ENCODE results near the gene MT2A. TPM values are rescaled to one million over a fixed set of nuclear protein-coding genes. Genes with fewer than 3 reads are reported as not detected.

The MT2A gene
- total RNA-seq, 2 donors from 2014 or later = 25.6 to 114 TPM

DNA sequence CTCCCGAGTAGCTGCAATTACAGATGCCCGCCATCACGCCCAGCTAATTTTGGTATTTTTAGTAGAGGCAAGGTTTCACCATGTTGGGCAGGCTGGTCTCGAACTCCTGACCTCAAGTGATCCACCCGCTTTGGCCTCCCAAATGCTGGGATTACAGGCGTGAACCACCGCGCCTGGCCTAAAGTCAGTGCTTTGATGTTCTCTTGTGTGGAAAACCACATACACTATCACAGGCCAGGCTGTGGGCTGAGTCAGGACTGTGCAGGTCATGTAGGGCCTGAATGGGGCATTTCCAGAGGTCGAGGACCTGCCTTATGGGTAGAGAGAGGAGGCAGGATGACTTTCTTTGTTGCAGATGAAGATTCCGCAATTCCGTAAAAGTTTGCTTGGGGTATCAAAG lies 24.1 kb upstream of the MT2A start:
- Mint-ChIP-seq H3K4me3 (no peak overlapping the region), H3K36me3 (ENCODE audit: low read depth) (peaks cover 5% of the 10 kb centered on the region), H3K27me3 (peaks cover 11% of the 10 kb centered on the region), H3K4me1 (no peaks in the 10 kb centered on the region), H3K9me3 (no peaks in the 10 kb centered on the region), H3K27ac (peak overlapping the region; percentile 16)
- ATAC-seq (replicated peaks) = no peak

DNA sequence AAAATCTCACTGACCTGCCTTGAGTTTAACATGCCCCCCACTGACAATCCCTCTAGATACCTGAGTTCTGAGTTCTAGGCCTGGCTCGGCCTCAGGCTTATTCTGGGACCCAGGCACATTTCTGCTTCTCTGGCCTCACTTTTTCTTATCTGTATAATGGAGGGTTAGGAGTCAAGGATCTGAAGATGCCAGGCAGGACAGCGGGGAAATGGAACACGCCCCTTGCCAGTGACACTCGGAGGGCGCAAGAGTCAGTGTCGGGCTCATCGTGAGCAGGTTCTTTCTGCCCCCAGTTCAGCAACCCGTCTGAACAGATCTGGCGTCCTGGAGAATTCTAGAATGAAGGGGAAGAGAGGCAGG lies 19.6 kb upstream of the MT2A start:
- Mint-ChIP-seq H3K4me1 (no peaks in the 10 kb centered on the region), H3K36me3 (ENCODE audit: low read depth) (peaks cover 5% of the 10 kb centered on the region), H3K27me3 (peaks cover 19% of the 10 kb centered on the region), H3K9me3 (no peaks in the 10 kb centered on the region), H3K27ac (peak overlapping the region; percentile 12), H3K4me3 (peak overlapping the region; percentile 82)
- peak; percentile 13 for ATAC-seq (replicated peaks)

DNA sequence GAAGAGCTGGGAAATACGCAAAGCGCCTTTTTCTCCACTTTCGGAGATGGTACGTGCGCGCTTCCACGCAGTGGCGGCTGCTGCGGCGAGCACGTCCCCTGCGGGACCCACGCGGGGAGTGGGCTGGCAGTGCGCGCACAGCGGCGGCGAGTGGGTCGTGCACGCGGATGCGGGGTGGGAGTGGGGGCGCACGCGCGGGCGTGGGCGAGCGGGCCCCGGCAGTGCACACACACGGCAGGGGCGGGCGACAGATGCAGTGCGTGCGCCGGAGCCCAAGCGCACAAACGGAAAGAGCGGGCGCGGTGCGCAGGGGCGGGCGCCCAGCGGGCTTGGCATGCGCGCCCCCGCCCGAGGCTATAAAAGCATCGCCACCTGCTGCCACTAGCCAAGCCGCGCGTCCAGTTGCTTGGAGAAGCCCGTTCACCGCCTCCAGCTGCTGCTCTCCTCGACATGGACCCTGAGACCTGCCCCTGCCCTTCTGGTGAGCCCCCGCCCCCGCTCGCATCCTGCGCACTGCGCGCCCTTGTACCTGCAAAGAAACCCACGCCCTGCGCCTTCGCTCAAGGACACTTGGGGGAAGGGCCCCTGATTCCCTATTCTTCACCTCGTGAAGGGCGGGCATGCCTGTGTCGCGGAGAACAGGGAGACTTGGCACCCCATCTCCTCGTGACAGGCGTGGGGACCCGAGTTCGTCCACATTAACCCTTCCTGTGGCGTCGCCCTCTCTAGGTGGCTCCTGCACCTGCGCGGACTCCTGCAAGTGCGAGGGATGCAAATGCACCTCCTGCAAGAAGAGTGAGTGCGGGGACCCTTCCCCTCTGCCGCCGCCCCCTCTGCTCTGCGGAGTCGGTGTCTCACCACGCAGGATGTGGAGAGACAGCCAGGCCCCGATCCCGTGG lies 19.0 kb upstream of the MT2A start, which contains the start of gene MT3:
MT3 (plus strand) TSS at position 388 of the 899 bp plus-strand sequence; CDS start at position 451, 63 bp downstream.
- H3K4me3 Mint-ChIP-seq = peak within 1 kb of the TSS; percentile 82
- peaks cover 5% of the 10 kb centered on the region for H3K36me3 Mint-ChIP-seq (ENCODE audit: low read depth)
- no peaks in the 10 kb centered on the region for H3K4me1 Mint-ChIP-seq
- peak within 1 kb of the TSS; percentile 12 for H3K27ac Mint-ChIP-seq
- no peaks in the 10 kb centered on the region for H3K9me3 Mint-ChIP-seq
- H3K27me3 Mint-ChIP-seq = peaks cover 19% of the 10 kb centered on the region
- peak; percentile 79 for ATAC-seq (replicated peaks)

DNA sequence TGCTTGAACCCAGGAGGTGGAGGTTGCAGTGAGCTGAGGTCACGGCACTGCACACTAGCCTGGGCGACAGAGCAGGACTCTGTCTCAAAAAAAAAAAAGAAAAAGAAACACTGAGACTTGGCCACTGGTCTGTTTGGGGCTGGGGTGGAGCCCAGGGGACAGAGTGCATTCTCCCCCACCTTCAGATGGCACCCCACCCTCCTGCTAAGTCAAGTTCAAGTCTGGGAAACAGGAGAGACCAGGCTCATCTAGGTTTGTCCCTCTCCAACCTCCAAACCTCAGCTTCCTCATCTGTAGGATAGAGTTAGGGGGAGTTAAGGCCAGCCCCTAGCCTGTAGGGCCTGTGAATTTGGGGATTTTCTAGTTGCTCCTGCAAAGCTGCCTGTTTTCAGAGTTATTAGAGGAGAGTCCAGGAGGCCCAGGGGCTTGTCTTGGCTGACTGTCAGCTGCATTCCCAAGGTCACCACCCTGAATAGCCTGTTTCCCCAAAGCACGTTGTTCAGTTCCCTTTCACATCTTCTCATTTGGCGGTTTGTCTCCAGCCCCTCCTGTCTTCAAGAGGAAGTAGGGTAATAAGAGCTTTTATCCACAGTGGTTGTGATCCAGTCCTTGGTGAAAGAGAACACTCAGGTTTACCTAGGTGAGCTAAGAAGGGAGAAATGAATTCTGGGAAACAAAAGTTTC lies 16.9 kb upstream of the MT2A start:
- Mint-ChIP-seq H3K4me1 (no peaks in the 10 kb centered on the region), H3K4me3 (no peak overlapping the region), H3K36me3 (ENCODE audit: low read depth) (peaks cover 5% of the 10 kb centered on the region), H3K9me3 (no peaks in the 10 kb centered on the region), H3K27ac (no peak overlapping the region), H3K27me3 (peaks cover 13% of the 10 kb centered on the region)
- ATAC-seq (replicated peaks) = no peak

DNA sequence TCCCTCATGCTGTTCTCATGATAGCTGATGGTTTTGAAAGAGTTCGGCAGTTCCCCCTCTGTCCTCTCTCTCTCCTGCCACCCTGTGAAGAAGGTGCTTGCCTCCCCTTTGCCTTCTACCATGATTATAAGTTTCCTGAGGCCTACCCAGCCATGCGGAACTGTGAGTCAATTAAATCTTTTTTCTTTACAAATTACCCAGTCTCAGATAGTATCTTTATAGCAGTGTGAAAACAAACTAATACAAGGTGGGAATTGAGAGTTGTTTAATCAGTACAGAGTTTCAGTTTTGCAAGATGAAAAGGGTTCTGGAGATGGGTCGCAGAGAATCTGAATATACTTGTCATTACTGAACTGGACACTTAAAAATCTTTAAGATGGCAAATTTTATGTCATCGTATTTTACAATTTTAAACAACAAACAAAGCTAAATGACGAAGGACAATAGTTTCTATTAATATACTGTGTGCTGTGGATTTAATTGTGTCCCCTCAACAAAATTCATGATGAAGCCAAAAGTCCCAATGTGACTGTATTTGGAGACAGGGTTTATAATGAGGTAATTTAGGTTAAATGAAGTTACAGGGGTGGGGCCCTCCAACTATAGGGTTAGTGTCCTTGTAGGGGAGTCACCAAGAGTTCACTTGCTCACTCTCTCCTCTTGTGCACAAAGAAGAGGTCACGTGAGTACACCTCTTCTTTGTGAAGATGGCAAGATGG lies 14.7 kb upstream of the MT2A start:
- Mint-ChIP-seq H3K4me3 (no peak overlapping the region), H3K27ac (no peak overlapping the region), H3K9me3 (no peaks in the 10 kb centered on the region), H3K27me3 (peaks cover 11% of the 10 kb centered on the region), H3K4me1 (peaks cover 5% of the 10 kb centered on the region), H3K36me3 (ENCODE audit: low read depth) (peaks cover 4% of the 10 kb centered on the region)
- ATAC-seq (replicated peaks) = no peak

DNA sequence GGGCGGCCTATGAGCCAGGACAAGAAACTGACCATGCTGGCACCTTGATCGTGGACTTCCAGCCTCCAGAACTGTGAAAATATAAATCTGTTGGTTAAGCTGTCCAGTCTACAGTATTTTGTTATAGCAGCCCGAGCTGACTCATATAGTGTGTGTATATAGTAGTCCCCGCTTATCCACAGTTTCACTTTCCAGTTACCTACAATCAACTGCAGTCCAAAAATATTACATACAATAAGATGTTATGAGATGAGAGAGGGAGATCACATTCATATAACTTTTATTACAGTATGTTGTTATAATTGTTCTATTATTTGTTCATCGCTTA lies 14.1 kb upstream of the MT2A start:
- peaks cover 8% of the 10 kb centered on the region for H3K27me3 Mint-ChIP-seq
- H3K9me3 Mint-ChIP-seq = no peaks in the 10 kb centered on the region
- H3K36me3 Mint-ChIP-seq (ENCODE audit: low read depth) = no peaks in the 10 kb centered on the region
- H3K4me1 Mint-ChIP-seq = peaks cover 5% of the 10 kb centered on the region
- no peak for ATAC-seq (replicated peaks)
- no peak overlapping the region for H3K27ac Mint-ChIP-seq
- no peak overlapping the region for H3K4me3 Mint-ChIP-seq

DNA sequence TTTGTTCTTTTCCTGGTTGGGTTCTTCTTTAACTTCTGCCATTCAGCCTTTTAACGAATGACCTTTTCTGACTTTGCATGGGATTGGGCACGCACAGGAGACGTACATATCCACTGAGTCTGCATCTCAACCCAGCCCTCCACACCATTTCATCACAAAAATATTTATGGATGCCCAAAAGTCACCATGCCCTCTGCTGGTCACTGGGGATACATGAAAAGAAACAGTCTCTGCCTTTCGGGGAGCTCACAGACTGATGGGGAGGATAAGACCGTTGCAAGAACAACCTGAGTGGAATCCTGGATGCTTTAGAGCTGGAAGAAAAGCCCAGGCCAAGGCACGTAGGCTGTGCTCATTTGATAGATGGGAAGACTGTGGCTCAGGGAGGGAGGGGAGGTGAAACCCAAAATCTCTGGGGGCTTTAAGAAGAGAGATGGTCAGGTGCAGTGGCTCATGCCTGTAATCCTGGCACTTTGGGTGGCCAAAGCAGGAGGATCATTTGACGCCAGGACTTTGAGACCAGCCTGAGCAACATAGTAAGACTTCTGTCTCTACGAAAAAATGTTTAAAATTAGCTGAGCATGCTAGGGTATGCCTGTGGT lies 7.9 kb upstream of the MT2A start:
- H3K36me3 Mint-ChIP-seq (ENCODE audit: low read depth) = no peaks in the 10 kb centered on the region
- peak; percentile 48 for ATAC-seq (replicated peaks)
- H3K27me3 Mint-ChIP-seq = peaks cover 5% of the 10 kb centered on the region
- no peak overlapping the region for H3K27ac Mint-ChIP-seq
- no peaks in the 10 kb centered on the region for H3K9me3 Mint-ChIP-seq
- H3K4me3 Mint-ChIP-seq = no peak overlapping the region
- H3K4me1 Mint-ChIP-seq = peaks cover 5% of the 10 kb centered on the region

DNA sequence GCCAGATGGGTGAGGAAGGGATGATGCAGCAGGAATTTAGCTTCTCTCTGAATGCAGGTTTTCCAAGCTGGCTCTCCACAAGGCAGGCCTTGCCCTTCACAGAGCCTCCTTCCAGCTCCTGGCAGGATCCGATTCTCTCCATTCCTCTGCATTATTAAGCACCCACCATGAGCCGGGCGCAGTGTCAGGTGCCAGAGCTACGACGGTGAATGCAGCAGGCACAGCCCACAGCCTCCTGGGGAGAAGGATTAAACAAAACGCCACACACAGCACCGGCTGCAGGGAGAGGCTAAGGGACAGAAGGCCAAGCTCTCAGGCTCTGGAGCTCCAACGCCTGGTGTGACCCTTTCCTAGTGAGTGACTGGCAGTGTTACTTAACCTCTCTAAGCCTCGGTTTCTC lies 7.1 kb upstream of the MT2A start:
- Mint-ChIP-seq H3K27ac (no peak overlapping the region), H3K36me3 (ENCODE audit: low read depth) (no peaks in the 10 kb centered on the region), H3K4me3 (no peak overlapping the region), H3K9me3 (no peaks in the 10 kb centered on the region), H3K4me1 (peaks cover 8% of the 10 kb centered on the region), H3K27me3 (peaks cover 5% of the 10 kb centered on the region)
- no peak for ATAC-seq (replicated peaks)

DNA sequence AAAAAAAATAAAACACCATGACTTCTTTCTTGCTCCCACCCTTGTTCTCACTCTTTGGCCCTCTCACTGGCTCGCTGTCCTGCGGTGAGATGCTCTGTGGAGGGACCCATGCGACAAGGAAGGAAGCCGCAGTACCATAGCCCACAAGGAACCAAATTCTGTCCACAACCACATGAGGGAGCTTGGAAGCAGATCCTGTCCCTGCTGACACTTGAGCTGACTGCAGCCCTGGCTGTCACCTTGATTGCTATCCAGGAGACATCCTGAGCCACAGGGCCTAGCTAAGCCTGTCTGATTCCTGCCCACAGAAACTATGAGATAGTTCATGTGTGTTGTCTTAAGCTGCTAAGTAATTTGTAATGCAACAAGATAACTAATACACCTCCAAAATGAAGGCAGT lies 4.8 kb upstream of the MT2A start:
- ATAC-seq (replicated peaks) = no peak
- Mint-ChIP-seq H3K27ac (no peak overlapping the region), H3K4me1 (peaks cover 16% of the 10 kb centered on the region), H3K36me3 (ENCODE audit: low read depth) (no peaks in the 10 kb centered on the region), H3K27me3 (peaks cover 5% of the 10 kb centered on the region), H3K4me3 (no peak overlapping the region), H3K9me3 (no peaks in the 10 kb centered on the region)

DNA sequence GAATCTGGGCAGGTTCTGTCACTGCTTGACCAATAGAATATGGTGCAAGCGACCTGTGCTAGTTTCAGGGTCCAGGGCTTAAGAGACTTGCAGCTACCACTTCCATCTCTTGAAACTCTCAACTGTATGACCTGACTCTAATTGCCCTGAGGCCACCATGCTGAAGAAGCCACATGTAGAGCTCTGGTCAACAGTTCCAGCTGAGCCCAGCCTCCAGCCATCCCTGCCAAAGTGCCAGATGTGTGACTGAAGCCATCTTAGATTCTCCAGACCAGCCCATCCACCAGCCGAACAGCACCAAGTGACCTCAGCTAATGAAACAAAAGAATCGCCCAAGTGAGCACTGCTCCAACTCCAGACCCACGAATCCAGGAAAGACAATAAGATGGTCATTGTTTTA lies 3.4 kb upstream of the MT2A start:
- no peak overlapping the region for H3K27ac Mint-ChIP-seq

DNA sequence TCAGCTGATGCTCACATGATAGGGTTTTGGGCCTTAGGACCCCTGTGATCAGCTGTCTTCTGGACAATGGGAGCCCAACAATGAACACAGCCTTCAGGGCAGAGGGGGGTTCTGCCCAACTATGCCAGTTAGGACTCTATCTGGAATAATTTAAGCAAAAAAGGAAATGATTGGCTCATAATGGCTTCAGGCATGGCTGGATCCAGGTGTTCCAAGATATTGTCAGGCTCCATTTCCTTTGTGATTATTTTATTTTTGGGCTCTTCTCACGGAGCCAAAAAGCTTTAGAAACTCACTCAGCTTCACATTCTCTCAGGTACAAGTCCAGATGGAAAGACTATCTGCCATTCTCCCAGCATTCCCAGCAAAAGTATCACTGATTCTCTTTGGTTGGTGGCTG lies 2.9 kb upstream of the MT2A start:
- Mint-ChIP-seq H3K27me3 (peaks cover 2% of the 10 kb centered on the region), H3K9me3 (no peaks in the 10 kb centered on the region), H3K4me1 (peaks cover 26% of the 10 kb centered on the region), H3K4me3 (no peak overlapping the region), H3K27ac (no peak overlapping the region), H3K36me3 (ENCODE audit: low read depth) (peaks cover 7% of the 10 kb centered on the region)
- no peak for ATAC-seq (replicated peaks)

More for the DNA sequence above, 3.4 kb upstream of the MT2A start:
- Mint-ChIP-seq H3K27me3 (peaks cover 5% of the 10 kb centered on the region), H3K9me3 (no peaks in the 10 kb centered on the region), H3K4me3 (no peak overlapping the region), H3K36me3 (ENCODE audit: low read depth) (peaks cover 7% of the 10 kb centered on the region), H3K4me1 (peaks cover 21% of the 10 kb centered on the region)
- ATAC-seq (replicated peaks) = no peak

DNA sequence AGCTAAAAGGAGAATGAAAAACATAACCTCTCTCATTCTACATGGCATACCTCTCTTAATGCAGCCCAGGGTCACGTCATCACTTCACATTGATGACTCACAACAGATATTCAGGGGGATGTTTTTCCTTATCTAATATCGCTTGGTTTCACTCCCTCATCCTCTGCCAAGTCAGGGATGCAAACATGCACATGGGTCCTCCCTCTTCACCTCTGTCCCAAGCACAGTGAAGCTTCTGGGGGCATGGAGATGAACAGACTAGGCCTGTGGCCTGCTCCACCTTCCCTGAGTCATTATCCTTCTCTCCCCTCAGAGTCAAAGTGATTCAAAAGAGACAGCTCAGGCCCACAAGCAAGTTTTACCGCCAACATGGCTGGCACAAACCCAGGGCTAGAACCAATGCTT lies 2.3 kb upstream of the MT2A start:
- ATAC-seq (replicated peaks) = no peak
- Mint-ChIP-seq H3K27me3 (no peaks in the 10 kb centered on the region), H3K36me3 (ENCODE audit: low read depth) (peaks cover 7% of the 10 kb centered on the region), H3K9me3 (no peaks in the 10 kb centered on the region), H3K27ac (no peak overlapping the region), H3K4me1 (peaks cover 32% of the 10 kb centered on the region), H3K4me3 (peak overlapping the region; percentile 98)

DNA sequence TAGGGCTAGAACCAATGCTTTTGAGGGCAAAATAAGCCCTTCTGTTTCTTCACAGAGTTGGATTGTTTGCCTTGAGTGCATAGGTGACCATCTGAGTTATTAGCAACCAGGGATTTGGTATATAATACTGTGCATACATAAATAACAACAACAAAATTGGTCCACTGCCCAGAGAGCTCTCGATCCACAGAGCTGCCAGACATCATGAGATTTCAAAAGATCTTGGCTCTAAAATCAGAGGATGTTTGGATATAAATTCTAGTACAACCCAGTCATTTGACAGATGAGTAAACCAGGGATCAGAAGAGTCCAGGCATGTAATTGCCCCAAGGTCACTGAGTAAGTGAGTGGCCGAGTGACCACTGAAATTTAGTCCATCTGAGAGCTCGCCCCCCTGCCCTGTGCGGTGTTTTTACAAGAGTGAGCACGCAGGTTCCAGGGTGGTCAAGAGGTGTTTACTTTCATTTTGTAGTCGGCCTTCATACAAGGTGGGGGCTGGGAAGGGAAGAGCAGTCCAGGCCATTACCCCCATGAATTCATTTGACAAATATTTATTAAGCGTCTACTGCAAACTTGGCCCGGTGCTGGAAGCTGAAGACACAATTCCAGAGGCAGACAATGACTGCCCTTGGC lies 1.8 kb upstream of the MT2A start:
- Mint-ChIP-seq H3K36me3 (ENCODE audit: low read depth) (peaks cover 7% of the 10 kb centered on the region), H3K27ac (no peak overlapping the region), H3K9me3 (no peaks in the 10 kb centered on the region), H3K27me3 (no peaks in the 10 kb centered on the region), H3K4me1 (peaks cover 37% of the 10 kb centered on the region), H3K4me3 (peak overlapping the region; percentile 98)
- ATAC-seq (replicated peaks) = no peak

DNA sequence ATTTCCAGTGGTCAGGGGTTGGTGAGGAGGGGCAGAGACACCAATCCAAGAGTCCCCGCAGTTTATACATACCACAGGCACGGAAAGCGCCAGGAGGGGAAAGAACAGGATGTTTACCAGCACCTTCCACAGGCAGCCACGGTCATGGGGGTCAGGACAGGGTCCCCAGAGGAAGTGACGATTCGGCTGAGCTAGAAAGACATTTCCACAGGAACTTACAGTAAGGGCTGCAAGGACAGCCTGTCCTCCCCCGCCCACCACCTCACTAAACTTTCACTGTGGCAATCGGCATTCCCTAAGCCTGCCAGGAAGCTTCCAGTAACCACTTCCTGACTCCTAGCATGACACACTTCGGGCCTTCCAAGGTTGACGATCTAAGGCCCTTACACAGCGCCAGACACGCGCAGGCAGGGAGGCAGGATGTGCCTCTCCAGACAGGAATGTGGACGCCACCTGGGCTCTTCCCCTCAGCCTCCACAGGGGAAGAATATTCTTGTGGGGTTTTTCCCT lies 1.2 kb upstream of the MT2A start:
- Mint-ChIP-seq H3K9me3 (no peaks in the 10 kb centered on the region), H3K36me3 (ENCODE audit: low read depth) (peaks cover 7% of the 10 kb centered on the region), H3K27me3 (no peaks in the 10 kb centered on the region), H3K27ac (no peak overlapping the region), H3K4me3 (peak overlapping the region; percentile 98), H3K4me1 (peaks cover 37% of the 10 kb centered on the region)
- no peak for ATAC-seq (replicated peaks)
